HG03432 (cell line): ENCODE measurements around the gene MATR3.
"Not testable (repeated sequence)": the region's sequence is repeated elsewhere in the genome, so short reads cannot be mapped to it uniquely, and the experiment has no call there.

Experiments used
- ATAC-seq: cut with Tn5 transposase; IDR thresholded peaks from one replicate; pipeline ENCODE4 v1.9.1; 2021; ENCODE audit warnings: mild to moderate bottlenecking, moderate library complexity; ENCODE audit not compliant: unreplicated experiment

Gene MATR3

DNA sequence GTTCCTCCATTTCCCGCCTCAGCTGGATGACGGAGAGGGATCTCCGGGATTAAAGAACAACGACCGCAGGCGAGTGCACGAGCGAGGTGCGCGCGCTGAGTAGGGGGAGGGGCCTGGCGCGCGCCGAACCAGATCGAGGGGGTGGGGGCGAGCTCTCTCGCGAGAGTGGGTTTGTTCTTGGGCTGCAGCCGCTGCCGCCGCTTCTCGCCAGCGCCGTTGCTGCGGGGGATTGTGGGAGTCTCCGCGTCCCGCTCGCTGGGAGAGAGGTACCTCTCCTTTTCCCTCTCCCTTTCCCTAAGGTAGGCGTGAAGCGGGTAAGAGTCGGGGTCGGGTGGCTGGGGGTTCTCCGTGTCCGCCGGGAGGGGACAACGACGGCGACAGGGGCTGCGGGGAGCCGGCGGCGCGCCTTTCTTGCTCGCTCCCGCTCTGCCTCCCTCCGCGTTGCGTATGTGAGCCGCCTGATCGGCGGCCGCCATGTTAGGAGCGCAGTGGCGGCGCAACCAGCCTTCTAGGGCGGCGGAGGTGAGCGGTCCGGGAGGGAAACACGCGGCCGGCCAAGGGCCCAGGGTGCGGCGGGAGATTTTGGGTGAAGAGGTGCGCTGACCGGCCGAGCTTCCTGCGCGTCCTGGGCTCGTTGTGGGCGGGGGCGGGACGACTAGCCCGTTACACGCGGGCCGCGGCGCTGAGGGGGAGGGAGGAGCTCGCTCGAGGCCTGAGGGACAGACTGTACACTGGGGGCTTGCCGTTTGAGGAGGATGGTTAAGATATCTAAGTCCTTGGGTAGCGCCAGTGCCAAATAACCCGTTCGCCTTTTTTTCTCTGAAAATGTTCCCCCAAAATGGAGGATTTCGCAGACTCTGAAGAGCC, at the start of gene MATR3:
MATR3 (plus strand) TSS at position 234 of the 867 bp plus-strand sequence. CDS start 13,676 bp downstream, outside the sequence.
- ATAC-seq = peak; percentile 84

DNA sequence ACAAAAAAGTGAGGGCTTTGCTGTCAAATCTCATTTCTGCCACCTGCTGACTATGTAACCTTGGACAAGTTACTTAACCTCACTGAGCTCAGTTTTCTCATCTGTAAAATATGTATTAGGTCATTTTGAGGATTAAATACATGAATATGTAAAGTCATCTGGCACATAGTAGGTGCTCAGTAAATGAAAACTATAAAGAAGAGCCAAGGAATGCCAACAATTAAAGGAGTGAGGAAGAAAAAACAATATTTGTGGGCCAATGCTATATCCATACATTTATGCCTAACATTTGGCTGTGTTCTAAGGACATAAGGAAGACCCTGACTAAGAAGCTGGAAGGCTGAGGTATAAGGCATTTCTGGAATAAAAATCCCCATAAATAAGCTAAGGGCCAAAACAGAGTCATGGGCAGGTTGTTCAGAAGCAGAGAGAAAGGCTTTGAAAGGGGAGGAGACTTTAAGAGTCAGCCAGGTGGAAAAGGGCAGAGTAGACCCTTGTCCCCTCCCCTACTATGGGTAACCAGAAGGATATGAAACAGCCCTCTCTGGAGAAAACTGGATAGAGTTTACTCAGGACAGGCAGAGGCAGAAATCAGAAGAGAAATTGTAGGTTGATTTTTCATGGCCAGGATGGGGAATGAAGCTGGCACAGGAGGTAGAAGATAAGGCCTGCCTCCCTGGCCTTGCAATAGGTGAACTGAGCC, 47.8 kb upstream of the MATR3 start:
- no peak for ATAC-seq

DNA sequence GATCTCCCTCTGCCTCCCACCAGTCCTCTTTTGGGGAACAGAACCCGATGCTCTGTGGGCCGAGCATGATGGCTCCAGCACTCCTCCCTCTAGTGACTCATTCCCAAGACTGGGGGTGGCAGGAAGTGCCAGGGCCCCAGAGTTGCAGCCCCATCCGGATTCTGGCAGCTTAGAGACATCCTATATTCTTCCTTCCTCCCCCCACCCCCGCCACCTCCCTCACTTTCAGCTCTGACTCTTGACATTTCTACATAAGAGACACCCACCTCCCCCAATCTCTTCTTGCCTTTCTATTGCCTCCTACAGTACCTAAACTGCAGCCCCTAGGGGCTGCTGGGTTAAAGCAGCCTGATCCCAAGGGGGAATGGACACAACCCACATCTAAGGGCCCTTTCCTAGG, 47.1 kb upstream of the MATR3 start:
- ATAC-seq = no peak

DNA sequence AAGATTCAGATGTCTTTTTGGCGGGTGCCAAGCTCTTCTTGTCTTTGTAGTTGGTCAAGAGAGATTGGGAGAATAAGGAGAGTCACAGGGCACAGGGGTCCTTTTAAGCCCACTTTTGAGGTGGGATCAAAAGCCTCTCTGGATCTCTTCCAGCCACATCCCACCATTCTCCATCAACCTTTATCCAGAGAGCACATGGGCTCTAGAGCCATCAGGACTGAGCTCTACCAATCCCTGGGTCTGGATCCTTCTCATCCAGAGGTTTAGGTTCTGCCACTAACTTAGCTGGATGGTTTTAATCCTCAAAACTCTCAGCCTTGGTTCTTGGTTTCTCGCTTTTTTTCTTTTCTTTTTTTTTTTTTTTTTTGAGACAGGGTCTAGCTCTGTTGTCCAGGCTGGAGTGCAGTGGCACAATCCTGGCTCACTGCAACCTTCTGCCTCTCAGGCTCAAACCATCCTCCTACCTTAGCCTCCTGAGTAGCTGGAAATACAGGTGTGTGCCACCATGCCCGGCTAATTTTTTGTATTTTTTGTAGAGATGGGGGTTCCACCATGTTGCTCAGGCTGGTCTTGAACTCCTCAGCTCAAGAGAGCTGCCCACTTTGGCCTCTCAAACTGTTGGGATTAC, 44.6 kb upstream of the MATR3 start:
- no peak for ATAC-seq

- no peak for ATAC-seq
These were observed 42.3 kb upstream of the MATR3 start for GRCh38 chr5:139251281-139251687.

GRCh38 chr5:139251695-139252288, 41.7 kb upstream of the MATR3 start:
- no peak for ATAC-seq

- no peak for ATAC-seq
These were observed 40.4 kb upstream of the MATR3 start for GRCh38 chr5:139253115-139253514.

GRCh38 chr5:139256820-139257219, 36.7 kb upstream of the MATR3 start:
- no peak for ATAC-seq

GRCh38 chr5:139262059-139262741, 31.3 kb upstream of the MATR3 start:
- no peak for ATAC-seq

- ATAC-seq = peak; percentile 87
These were observed 30.6 kb upstream of the MATR3 start for GRCh38 chr5:139262742-139263445.

GRCh38 chr5:139263536-139263935, 30.0 kb upstream of the MATR3 start:
- ATAC-seq = no peak

GRCh38 chr5:139263946-139264345, 29.6 kb upstream of the MATR3 start:
- ATAC-seq = no peak

DNA sequence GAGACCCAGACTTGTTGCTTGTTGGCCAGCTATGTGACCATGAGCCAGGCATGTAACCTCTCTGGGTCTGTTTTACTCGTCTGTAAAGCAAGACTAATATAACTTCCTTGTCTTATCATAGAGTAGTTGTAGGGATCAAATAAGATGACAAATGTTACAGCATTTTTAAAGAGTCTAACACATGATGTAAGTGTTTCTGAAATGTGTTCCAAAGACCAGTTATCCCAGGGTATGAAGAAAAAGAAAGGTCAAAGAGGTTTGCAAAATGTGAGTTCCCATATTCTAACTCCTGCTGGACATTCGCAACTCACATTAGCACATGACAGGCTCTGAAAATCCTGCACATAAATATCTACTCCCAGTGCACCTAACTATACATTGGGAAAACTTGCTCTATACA, 28.5 kb upstream of the MATR3 start:
- ATAC-seq = no peak

GRCh38 chr5:139266236-139266635, 27.3 kb upstream of the MATR3 start:
- no peak for ATAC-seq

DNA sequence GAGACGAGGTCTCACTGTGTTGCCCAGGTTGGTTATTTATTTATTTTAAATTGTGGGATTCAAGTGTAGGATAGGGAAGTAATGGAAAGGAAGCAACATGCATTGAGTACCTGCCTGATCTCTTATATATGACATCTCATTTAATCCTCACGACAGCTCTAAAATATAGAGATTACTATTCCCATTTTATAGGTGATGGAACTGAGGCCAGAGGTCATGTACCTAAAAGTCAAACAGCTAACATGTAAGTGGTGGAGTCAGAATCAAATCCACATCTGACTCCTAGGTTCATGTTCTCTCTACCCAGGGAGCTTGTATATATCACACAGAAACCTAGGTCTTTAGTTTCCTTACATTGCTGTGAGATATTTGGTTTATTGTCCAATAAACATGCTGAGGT, 26.1 kb upstream of the MATR3 start:
- ATAC-seq = no peak

GRCh38 chr5:139268364-139269202, 25.0 kb upstream of the MATR3 start:
- ATAC-seq = peak; percentile 42

DNA sequence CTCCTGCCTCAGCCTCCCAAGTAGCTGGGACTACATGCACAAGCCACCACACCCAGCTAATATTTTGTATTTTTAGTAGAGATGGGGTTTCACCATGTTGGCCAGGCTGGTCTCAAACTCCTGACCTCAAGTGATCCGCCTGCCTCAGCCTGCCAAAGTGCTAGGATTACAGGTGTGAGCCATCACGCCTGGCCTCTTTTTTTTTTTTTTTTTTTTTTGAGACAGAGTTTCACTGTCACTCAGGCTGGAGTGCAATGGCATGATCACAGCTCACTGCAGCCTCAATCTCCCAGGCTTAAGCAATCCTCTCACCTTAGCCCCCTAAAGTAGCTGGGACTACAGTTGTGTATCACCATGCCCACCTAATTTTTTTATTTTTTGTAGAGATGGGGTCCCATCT, 22.8 kb upstream of the MATR3 start:
- ATAC-seq = not testable (repeated sequence)

DNA sequence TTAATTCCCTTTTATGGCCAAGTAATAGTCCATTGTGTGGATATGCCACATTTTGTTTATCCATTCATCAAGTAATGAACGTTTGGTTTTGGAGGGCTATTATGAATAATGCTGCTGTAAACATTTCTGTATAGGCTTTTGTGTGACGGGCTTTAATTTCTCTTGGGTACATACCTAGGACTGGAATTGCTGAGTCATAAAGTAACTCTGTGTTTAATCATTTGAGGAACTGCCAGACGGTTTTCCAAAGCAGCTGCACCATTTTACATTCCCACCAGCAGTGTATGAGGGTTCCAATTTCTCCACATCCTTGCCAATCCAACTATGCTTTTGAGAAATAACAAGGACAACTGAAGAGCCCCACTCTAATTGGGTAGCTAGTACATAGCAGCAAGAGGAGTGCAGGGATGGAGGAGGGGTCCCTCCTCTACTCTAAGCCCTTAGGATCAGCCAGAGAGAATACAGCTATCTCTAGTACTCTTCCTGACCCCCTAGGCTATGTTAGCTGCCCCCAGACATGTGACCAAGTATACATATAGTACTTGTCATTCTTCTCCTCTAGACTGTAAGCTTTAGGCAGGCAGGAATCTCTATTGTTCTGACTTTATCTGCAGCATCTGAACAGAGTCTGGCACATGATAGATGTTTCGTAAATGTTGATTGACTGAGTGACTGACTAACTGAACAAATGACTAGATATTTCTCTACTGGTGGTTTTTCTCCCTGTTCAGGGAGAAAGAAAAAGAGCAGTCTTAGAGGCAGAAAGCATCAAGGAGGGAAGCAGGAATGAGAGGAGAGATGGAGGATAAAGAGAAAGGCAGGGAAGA, 22.1 kb upstream of the MATR3 start:
- ATAC-seq = no peak
